ENCODE data around the gene SLC23A2.

The SLC23A2 gene

DNA sequence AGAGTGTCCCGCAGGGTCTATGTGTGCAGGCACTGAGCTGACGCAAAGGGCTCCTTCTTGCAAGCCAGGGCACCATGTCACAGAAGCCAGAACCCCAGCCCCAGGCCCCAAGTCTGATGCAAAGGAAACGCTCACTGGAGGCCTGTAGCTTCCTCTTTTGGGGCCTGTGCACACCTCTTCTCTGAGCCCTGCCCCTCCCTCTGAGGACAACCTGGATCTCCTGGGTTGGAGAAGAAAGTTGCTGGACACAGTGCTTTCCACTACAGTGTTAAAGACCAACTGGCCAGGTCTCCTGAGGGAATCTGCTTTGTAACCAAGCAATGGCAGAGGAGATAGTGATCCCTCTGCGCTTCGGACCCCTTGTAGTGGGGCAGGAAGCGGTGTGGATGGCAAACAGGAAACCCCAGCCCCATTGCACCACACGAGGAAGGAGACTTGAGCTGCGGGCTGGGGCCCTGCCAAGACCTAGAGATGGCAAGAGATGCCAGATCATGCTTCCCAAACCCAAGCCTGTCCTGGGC, 189.6 kb downstream of the SLC23A2 start:
- DNase-seq, result no peak

GRCh38 chr20:4811257-4811656, 190.1 kb downstream of the SLC23A2 start:
- DNase-seq, result no peak

DNA sequence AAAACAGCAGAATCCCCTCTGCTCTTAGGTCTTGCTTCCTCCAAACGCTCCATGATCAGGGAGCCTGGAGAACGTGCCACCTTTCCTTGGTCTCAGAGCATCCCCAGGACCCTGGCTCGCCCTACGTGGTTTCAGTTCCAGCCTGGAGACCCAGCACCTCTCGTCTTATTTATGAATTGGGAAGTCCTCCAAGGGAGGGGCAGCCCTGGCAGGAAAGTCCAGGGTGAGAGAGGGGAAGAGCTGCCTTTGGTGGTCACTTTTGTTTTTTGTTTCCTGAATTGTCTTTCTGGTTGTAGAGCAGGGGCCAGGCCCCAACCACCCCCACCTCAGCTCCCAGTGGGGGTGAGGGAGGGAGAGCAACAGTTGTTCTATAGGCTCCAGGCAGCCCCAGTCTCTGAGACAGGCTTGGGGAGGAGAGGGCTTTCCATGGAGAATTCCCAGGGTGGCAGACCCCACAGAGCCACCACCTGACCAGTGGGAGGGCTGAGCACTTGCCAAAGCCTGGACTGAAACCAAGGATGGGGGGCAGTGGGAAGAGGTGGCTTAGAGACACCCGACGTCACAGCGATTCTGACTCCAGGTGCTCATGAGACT, 190.8 kb downstream of the SLC23A2 start:
- DNase-seq, result no peak

GRCh38 chr20:4809707-4810106, 191.6 kb downstream of the SLC23A2 start:
- DNase-seq, result no peak

DNA sequence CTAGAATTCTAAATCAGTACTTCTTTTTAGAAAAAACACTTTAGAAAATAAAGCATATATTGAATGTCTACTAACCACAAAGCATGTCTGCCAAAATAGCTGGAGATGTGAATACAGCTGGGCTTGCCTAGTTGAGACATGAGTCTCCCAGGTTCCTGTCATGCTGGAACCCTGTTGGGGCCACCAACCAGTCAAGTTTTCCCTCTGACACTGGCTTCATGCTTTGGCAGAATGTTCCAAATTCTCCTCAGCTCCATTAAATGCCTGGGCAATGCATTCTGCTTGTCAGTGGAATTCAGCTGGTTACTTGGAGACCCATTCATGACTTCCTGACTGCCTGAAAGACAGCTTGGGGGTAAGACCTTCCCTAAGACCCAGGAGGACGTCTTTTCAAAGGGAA, 192.4 kb downstream of the SLC23A2 start:
- no peak for DNase-seq

- DNase-seq, result peak; percentile 16
These were observed 195.5 kb downstream of the SLC23A2 start for GRCh38 chr20:4805663-4806449.

DNA sequence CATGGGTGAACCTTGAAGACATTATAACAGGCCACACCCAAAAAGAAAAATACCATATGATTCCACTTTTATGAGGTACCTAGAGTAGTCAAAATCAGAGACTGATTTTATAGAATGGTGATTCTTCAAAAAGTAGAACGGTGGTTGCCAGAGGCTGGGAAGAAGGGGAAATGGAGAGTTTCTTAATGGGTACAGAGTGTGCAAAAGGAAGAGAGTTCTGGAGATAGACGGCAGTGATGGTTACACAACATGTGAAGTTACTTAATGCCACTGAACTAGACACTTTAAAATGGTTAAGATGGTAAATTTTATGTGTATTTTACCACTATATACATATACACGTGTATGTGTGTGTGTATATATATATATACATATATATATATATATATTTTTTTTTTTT, 198.8 kb downstream of the SLC23A2 start:
- DNase-seq, result no peak
